ENCODE results near the gene PPP2R3A.
"Not testable (repeated sequence)": the region's sequence is repeated elsewhere in the genome, so short reads cannot be mapped to it uniquely, and the experiment has no call there.

The PPP2R3A gene

DNA sequence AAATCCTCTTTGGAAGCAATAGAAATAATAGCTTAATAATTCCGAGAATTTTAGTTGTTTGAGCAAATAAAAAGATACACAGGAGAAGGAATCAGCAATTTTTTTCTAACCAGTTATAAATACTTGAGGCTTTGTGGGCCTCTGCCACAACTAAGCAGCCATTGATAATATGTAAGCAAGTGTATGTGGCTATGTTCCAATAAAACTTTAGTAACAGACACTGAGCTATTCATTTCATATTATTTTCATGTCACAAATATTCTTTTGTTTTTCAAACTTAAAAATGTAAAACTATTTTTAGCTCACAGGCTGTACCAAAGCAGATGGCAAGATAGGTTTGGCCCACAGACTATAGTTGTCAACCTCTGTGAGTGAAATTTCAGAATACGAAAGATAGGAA is 145.0 kb downstream of the PPP2R3A start:
- DNase-seq = no peak

DNA sequence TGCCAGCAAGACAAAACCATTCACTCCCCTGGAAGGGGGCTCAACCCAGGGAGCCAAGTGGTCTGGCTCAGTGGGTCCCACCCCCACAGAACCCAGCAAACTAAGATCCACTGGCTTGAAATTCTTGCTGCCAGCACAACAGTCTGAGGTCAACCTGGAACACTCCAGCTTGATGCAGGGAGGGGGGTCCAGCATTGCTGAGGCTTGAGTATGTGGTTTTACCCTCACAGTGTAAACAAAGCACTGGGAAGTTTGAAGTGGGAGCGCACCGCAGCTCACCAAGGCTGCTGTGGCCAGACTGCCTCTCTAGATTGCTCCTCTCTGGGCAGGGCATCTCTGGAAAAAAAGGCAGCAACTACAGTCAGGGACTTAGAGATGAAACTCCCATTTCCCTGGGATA is 148.9 kb downstream of the PPP2R3A start:
- peak; percentile 17 for DNase-seq

DNA sequence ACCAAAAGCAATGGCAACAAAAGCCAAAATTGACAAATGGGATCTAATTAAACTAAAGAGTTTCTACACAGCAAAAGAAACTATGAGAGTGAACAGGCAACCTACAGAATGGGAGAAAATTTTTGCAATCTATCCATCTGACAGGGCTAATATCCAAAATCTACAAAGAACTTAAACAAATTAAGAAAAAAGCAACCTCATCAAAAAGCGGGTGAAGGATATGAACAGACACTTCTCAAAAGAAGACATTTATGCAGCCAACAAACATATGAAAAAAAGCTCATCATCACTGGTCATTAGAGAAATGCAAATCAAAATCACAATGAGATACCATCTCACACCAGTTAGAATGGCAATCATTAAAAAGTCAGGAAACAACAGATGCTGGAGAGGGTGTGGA is 153.8 kb downstream of the PPP2R3A start:
- not testable (repeated sequence) for DNase-seq

DNA sequence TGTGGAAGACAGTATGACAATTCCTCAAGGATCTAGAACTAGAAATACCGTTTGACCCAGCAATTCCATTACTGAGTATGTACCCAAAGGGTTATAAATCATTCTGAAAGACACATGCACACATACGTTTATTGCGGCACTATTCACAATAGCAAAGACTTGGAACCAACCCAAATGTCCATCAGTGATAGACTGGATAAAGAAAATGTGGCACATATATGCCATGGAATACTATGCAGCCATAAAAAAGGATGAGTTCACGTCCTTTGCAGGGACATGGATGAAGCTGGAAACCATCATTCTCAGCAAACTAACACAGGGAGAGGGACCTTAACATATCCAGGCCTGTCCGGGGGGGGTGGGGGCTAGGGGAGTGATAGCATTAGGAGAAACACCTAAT is 154.3 kb downstream of the PPP2R3A start:
- not testable (repeated sequence) for DNase-seq

DNA sequence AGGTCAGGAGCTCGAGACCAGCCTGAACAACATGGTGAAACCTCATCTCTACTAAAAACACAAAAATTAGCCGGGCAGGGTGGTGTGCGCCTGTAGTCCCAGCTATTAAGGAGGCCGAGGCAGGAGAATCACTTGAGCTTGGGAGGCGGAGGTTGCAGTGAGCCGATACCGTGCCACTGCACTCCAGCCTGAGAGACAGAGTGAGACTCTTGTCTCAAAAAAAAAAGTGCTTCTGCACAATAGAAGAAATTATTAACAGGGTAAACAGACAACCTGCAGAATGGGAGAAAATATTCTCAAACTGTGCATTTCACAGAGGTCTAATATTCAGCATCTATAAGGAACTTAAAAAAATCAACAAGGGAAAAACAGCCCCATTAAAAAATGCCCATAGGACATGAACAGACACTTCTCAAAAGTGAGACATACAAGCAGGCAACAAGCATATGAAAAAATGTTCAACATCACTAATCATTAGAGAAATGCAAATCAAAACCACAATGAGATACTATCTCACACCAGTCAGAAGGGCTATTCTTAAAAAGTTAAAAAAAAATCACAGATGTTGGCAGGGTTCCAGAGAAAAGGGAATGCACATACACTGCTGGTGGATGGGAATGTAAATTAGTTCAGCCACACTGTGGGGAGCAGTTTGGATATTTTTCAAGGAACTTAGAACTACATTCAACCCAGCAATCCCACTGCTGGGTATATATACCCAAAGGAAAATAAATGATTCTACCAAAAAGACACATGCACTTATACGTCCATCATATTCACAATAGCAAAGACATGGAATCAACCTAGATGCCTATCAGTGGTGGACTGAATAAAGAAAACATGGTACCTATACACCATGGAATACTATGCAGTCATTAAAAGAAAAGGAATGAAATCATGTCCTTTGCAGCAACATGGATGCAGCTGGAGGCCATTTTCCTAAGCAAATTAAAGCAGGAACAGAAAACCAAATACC is 155.1 kb downstream of the PPP2R3A start:
- no peak for DNase-seq

DNA sequence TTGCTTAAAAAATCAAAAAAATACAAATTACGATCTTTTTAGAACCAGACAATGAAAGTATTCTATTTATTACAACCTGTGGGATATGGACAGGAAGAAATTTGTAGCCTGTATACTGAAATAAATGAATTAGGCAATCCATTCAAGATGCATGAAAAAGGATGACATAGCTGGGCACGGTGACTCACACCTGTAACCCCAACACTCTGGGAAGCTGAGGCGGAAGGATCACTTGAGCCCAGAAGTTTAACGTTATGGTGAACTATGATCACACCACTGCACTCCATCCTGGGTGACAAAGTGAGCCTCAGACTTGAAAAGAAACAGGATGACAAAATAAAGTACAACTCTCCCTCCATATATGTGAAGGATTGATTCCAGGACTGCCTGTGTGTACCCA is 156.5 kb downstream of the PPP2R3A start:
- no peak for DNase-seq

DNA sequence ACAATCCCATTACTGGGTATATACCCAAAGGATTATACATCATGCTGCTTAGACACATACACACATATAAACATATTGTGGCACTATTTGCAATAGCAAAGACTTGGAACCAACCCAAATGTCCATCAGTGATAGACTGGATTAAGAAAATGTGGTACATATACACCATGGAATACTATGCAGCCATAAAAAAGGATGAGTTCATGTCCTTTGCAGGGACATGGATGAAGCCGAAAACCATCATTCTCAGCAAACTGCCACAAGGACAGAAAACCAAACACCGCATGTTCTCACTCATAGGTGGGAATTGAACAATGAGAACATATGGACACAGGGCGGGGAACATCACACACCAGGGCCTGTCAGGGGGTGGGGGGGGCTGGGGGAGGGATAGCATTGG is 166.1 kb downstream of the PPP2R3A start:
- DNase-seq = not testable (repeated sequence)

DNA sequence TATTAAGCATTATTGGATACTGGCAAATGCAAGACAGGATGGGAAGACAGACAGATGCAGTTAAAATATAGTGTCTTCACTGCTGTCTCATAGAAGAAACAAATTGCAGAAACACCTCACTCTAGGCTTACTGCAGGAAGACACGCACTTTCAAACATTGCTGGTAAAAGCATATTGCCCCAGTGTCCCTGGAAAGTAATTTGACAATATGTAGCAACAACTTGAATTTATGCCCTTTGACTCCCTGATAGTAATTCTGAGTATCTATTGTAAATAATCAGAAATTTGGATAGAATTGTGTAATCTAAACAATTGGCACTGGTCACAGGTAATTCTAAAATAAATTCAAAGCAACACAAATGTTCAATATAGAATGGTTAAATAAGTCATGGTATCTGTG is 168.6 kb downstream of the PPP2R3A start:
- DNase-seq = no peak

DNA sequence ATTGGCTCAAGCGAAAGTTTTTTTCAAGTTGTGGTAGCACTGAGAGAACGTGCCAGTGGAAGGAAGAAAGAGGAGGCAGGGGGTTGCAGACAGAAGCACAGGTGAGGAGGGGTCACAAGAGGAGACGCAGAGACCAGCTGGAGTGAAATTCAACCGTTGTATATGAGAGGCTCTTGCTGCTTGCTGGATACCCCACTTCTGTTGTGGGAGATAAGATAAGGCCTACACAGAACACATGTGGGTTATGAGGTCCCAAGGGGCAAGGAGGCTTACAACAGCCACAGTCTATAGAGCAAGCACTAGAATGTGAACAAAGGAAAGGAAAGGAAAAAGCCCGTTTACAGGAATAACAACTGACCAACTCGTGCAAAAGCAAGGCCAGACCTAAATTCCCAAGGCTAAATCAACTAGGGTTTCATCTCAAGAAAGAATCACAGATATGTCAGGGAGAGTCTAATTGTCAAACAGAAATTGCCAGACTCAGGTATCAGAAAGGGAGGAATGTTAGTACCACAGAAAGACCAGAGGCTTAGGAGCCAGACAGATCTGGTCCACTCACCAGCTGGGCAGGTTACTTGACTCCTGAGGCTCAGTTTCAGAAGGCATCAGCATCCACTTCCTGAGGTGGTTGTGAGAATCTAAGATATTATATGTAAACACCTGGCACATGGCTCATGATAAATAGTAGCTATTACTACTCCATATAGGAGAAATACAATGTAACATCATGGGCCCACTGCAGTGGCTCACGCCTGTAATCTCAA is 169.7 kb downstream of the PPP2R3A start:
- no peak for DNase-seq

DNA sequence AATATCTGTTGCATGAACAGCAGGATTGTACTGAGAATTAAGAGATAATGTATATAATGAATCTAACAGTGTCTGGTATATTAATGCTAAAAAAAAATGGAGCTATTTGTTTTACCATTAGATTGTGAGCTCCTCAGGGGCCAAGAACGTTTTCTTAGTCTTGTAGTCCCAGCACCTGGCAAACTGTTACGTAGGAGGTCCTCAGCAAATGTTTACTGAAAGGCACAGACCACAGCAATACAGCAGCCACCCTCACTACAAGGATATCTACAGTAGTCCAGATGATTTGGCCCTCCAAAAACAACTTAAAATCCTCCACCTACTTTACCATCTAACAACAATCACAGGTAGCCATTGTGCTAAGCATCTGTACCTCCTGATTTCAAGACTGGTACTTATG is 170.9 kb downstream of the PPP2R3A start:
- DNase-seq = no peak

DNA sequence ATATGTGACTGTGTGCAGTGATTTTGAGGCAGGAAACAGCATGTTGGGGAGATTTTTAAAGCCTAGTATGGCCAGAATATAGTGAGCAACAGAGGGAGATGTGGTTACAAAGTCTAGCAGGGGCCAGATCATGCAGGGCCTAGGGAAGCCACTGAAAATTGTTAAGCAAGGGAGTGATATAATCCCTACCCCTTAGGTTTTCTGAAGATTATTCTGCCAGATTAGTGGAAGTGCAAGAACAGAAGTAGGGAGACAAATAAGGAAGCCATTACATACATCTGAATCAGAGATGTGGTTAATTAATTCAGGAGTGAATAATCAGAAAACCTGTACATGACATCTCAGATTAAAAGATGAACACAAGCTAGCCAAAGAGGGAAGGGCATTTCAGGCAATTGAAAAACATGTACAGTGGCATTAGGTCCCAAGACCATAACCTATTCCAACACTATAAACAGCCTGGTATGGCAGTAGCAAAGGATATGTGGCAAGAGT is 175.8 kb downstream of the PPP2R3A start:
- DNase-seq = no peak

DNA sequence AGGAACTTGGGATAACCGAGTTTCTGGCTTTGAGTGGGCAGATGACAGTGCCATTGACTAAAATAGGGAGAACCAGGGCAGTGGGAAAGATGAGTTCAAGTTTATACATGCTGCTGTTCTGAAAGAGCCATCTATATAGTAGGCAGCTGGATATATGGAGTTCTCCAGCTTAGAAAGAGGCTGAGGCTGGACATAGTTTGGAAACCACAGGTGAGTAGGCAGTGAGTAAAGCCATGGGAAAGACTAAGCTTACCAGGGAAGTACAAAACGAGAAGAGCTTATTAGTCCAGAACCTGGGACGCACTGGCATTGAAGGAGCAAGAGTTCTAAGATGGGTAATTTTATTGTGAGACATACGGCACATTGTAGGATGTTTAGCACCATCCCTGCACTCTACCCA is 176.4 kb downstream of the PPP2R3A start:
- no peak for DNase-seq

DNA sequence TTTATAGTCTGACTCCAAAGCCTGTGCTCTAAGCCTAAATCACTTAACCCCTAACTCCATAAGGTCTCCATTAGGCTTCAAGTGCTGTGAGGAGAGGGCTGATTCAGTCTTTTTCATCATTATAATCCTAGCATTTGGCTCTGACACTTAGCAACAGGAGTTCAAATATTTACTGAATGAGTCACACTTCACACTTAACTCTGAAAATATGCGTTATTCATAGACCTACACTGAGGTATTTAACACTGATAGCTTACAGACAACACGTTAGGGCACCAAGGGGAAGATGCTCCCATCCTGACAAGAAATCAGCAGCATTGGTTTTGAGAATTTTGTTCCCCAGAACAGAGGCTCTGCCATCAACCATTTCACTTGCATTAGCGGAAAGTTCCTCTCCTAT is 177.1 kb downstream of the PPP2R3A start:
- peak; percentile 12 for DNase-seq

DNA sequence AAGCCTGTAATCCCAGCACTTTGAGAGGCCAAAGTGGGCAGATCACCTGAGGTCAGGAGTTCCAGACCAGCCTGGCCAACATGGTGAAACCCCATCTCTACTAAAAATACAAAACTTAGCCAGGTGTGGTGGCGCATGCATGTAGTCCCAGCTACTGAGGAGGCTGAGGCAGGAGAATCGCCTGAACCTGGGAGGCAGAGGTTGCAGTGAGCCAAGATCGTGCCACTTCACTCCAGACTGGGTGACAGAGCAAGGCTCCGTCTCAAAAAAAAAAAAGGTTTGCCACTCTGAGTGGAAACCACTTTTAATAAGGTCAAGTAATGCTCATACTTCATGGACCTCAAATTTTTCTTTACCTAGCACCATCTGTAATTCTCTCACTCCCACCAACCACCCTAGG is 178.9 kb downstream of the PPP2R3A start:
- DNase-seq = not testable (repeated sequence)

DNA sequence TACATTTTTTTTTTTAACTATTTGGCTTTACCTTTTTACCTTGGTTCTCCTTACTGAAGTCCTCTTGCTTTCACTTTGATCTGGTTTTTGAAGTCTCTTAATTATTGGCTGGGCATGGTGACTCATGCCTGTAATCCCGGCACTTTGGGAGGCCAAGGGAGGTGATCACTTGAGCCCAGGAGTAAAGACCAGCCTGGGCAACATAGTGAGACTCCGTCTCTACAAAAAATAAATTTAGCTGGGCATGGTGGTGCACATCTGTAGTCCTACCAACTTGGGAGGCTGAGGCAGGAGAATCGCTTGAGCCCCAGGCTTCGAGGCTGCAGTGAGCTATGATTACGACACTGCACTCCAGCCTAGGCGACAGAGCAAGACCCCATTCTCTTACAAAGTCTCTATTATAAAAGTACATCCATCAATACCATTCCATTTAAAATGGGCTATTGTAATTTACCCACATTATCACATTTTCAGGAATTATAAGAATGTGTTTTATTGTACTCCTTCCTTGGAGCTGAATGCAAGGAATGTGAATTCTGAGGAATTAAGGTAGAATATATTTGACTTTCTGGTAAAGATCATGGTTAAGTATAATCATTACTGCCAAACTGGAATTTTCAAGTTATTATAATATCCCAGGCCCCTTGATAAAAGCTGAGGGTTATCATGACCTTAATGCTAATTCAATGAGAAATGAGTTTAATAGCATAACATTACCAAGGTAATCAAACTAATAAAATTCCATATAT is 181.6 kb downstream of the PPP2R3A start:
- DNase-seq = no peak

DNA sequence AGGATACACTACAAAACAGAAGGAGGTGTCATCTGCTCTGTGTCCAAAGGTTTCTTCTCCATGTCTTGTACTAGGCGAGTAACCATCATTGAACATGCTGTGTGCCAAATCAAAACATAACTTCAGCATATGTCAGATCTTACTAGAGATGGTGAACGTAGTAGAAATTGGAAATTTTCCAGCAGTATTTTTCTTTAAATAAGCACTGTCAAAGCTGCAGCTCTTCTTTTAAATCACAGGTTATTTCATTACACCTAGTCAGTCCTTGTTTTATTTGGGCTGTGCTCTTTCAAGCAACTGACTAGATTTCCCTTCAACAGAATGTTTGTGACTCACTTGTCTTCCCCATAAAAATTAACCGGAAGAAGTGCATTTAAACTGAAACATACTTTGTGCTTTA is 184.1 kb downstream of the PPP2R3A start:
- no peak for DNase-seq

DNA sequence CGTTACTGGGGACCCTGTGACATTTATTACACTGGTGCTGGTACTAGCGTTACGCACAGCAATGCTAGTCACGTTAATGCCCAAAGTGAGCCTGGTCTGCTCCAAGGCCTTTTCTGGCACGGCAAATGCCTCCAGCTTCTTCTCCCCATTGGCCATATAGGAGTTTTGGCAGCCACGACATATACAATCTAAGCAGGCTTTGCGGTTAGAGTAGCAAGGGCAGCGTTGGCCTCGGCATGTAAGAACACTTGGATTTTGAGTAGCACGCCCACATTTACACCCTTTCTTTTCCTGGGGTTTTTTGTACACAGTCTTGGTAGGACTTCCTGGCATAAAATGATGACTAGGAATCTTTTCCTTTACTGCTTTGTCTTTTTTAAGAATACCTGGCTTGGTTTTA is 185.7 kb downstream of the PPP2R3A start:
- DNase-seq = no peak

DNA sequence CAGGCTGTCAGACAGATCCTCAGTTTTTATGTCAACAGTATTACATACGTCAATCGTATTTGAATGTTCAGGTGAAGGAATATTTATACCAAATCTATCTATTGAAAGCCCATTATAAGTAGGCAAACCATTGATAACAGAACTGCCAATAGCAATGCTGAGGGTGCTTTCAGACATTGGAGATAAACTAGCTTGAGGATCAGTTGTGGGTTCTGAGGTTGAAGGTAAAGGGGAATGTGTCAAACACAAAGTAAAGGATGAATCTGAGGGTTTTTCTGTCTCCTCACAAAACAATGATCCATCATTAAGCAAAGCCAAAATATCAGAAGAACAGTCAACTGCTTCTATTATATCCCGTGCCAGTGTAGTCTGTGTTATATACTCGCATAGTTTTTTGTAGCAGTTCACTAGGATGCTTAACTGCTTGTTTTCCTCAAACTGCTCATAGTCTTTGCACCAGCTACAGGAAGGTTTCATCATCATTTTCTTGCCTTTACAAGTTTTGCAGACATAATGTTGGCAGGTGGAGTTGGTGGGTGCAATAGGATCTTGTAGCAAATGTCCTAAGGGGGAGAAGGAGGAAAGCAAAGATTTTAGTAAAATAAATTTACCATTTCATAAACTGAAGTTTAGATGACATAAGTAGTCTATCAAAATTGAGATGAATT is 186.8 kb downstream of the PPP2R3A start:
- DNase-seq = no peak

DNA sequence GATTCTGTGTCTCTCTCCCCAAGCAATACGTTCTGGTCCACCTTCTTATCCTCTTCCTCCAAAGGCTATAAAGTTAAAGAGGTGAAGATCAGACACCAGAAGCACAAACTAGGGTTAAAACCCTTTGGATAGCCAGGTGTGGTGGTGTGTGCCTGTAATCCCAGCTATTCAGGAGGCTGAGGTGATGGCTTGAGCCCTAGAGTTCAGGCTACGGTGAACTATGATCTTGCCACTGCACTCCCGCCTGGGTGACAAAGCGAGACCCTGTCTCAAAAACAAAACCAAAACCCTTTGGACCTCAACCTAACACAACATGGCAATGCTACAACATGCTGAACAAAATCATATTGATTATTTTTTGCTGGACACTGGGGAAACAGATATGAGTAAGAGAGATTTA is 187.4 kb downstream of the PPP2R3A start:
- DNase-seq = no peak

DNA sequence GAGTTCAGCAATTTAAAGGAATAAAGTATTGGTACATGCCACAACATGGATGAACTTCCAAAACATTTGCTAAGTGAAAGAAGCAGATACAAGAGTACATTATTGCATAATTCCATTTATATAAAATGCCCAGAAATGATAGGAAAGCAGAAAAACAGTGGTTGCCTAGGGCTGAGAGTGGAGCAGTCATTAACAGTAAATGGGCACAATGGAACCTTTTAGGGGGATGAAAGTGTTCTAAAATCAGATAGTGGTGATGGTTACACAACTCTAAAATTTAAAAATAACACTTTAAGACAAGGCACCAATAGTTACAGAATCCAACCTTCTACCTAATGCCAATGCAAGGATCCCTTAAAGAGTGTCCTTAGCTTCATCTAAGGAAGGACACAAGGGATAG is 196.0 kb downstream of the PPP2R3A start:
- DNase-seq = no peak

DNA sequence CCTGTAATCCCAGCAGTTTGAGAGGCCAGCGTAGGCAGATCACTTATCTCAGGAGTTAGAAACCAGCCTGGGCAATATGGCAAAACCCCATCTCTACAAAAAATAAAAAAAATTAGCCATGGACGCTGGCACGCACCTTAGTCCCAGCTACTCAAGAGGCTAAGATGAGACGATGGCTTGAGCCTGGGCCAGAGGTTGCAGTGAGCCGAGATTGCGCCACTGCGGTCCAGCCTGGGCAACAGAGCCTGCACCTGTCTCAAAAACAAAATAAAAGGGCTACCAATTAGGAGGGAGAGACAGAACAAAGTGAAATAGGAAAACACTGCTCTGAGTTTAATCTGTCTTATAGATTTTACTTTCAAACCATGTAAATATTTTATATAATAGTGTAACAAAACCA is 196.8 kb downstream of the PPP2R3A start:
- DNase-seq = no peak

DNA sequence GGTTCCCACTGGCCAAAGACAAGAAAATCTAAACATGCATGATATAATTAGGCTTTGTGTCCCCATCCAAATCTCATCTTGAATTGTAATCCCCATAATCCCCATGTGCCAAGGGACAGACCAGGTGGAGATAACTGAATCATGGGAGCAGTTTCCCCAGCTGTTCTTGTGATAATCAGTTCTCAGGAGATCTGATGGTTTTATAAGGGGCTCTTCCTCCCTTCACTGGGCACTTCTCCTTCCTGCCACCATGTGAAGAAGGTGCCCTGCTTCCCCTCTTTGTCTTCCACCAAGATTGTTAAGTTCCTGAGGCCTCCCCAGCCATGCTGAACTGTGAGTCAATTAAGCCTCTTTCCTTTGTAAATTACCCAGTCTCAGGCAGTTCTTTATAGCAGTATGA is 198.1 kb downstream of the PPP2R3A start:
- DNase-seq = not testable (repeated sequence)

DNA sequence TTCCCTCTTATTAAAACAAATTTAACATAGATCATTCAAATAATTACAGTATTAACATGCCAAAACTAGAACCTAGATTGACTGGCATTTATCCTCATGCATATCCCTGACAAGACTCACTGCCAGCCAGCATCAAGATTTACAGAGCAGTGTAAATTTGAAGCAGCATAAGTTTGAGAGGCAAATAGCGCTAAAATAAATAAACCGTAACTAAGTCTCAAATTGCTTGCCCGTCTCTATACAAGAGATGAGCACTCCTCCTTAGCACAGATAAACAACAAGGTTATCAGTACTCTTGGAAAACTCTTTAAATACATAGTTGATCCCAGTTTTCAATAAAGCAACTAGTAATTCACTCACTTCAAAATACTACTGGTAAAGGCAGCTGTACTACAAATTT is 201.0 kb downstream of the PPP2R3A start:
- peak; percentile 41 for DNase-seq
